SKM-1 treated with dmso at 0.1 percent for 144 hours (cell line): ENCODE measurements around the gene KRTAP4-3.
"Not testable (repeated sequence)": the region's sequence is repeated elsewhere in the genome, so short reads cannot be mapped to it uniquely, and the experiment has no call there.

Experiments
- DNase-seq: peaks from one replicate; lab custom pipeline; 2025; ENCODE audit not compliant: unreplicated experiment; lab: John Stamatoyannopoulos, UW

The KRTAP4-3 gene

GRCh38 chr17:41119696-41120690 is 48.0 kb downstream of the KRTAP4-3 start:
- peak; percentile 21 for DNase-seq

- no peak for DNase-seq
These were observed 49.3 kb downstream of the KRTAP4-3 start for GRCh38 chr17:41118721-41119120.

- not testable (repeated sequence) for DNase-seq
These were observed 50.1 kb downstream of the KRTAP4-3 start, which contains the start of gene KRTAP4-11 for GRCh38 chr17:41117846-41118386. TSS of gene KRTAP4-11 (minus strand) at chr17:41118373. CDS start at chr17:41118315, 58 bp downstream.
